ENCODE results near the gene GON4L.

Gene GON4L

DNA sequence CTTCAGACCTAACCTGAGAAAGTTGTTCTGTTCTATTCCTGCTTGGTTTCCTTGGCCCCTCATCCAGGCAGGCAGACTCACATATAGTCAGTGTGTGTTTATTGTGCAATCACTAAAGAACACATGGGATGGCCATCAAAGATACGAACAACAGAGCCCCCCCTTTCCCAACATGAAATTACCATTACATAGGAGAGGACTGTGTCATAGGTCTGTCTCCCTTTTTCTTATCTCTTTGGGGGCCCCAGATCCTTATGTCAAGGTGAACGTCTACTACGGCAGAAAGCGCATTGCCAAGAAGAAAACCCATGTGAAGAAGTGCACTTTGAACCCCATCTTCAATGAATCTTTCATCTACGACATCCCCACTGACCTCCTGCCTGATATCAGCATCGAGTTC lies 23.9 kb upstream of the GON4L start:
- no peak for DNase-seq (ENCODE audit: low read depth)
- H3K4me3 ChIP-seq (ENCODE audit: low read depth, low read length), result no peak overlapping the region

DNA sequence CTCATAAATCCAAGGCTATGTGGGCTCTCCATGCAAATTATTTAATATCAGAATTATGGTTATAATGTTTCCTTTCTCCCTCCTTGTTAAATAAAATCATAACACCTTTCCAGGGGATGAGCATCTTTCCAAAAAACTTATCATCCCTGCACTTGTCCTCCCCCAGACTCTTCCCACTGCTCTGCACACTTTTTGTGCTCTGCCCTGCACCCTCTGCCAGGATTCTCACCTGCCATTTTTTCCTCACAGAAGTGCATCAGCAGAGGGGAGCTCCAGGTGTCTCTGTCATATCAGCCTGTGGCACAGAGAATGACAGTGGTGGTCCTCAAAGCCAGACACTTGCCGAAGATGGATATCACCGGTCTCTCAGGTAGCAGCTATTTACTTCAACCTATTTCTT lies 23.2 kb upstream of the GON4L start:
- DNase-seq (ENCODE audit: low read depth), result no peak
- no peak overlapping the region for H3K4me3 ChIP-seq (ENCODE audit: low read depth, low read length)

DNA sequence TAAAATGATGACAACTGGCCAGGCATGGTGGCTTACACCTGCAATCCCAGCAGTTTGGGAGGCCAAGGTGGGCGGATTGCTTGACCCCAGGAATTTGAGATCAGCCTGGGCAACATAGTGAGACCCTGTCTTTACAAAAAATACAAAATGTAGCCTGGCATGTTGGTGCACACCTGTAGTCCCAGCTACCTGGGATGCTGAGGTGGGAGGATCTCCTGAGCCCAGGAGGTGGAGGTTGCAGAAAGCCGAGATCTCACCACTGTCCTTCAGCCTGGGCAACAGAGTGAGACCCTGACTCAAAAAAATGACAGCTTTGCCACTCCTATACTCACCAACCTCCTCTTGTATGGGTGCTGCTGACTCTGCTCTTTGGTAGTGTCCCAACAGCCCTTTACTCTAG lies 20.9 kb upstream of the GON4L start:
- DNase-seq (ENCODE audit: low read depth), result no peak
- H3K4me3 ChIP-seq (ENCODE audit: low read depth, low read length), result no peak overlapping the region

DNA sequence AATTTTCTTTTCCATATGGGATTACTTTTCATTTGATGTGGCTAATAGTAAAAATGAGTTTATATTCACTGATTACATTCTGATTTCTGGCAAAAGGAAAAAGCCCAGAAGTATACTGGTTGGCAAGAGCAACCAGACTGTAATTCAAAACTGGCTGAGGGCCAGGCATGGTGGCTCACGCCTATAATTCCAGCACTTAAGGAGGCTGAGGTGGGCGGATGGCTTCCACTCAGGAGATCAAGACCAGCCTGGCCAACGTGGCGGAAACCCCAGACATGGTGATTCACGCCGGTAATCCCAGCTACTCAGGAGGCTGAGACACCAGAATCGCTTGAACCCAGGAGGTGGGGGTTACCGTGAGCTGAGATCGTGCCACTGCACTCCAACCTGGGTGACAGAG lies 16.8 kb upstream of the GON4L start:
- no peak overlapping the region for H3K4me3 ChIP-seq (ENCODE audit: low read depth, low read length)
- DNase-seq (ENCODE audit: low read depth), result no peak

DNA sequence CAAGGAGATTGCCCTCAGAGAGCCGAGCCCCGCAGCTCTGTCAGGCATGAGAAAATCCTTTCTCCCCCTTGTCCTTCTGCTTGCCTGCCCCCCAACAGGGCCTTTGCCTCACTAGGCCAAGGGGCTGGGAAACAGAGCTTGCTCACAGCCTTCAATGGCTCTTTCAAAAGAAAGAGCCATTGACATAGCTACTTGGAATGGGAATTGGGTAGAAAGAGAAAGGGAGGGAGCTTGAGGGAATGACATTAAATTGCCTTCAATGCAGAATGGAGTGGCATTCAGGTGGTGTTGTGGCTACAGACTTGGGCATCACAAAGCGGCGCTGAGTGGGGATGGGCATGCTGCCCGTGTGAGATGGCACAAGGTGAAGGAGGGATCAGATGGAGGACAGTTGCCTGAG lies 15.5 kb upstream of the GON4L start:
- DNase-seq (ENCODE audit: low read depth), result no peak
- no peak overlapping the region for H3K4me3 ChIP-seq (ENCODE audit: low read depth, low read length)

DNA sequence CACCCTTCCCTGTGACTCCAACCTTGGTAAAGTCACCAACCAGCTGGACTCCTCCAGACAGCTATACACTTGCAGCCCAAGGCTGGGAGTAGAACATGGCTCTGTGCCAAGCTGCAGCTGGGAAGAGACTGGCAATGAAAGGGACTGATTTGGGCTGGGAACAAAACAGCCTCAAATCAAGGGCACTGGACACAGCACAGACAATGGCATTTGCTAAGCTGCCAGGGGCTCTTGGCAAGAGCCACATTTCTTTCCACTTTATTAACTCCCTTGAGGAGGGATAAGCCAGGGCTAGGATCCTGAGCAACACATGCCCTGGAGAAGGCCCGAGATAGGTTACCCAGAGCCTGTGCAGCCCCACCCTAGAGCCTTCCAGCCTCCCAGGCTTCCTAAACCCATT lies 14.4 kb upstream of the GON4L start:
- DNase-seq (ENCODE audit: low read depth), result no peak
- no peak overlapping the region for H3K4me3 ChIP-seq (ENCODE audit: low read depth, low read length)

DNA sequence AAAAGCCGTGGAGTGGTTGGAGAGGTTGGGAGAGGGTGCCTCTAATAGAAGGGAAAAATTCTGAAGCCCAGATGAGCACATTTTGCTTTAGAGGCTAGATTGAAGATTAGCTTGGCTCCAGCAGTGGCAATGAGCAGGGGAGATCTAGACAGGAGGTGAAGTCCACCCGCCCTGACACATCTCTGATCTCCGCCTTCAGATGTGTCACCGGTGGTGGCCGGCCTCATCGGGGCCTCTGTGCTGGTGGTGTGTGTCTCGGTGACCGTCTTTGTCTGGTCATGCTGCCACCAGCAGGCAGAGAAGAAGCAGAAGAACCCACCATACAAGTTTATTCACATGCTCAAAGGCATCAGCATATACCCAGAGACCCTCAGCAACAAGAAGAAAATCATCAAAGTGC lies 10.8 kb upstream of the GON4L start:
- no peak overlapping the region for H3K4me3 ChIP-seq (ENCODE audit: low read depth, low read length)
- no peak for DNase-seq (ENCODE audit: low read depth)

DNA sequence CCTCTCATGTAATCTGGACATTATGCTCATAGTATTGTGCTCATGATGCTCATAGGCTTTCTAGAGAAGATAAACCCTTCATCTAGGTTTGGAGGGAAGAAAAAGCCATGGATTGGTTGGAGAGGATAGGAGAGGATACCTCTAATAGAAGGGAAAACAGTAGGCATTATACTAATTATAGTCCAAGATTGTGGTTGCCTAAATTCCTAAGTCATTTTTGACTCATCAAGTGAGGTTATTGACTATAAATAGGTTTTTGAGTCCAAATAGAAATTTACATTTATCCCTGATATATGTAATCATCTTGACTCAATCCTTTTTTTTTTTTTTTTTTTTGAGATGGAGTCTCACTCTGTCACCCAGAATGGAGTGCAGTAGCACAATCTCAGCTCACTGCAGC lies 7.4 kb upstream of the GON4L start:
- DNase-seq (ENCODE audit: low read depth), result no peak

DNA sequence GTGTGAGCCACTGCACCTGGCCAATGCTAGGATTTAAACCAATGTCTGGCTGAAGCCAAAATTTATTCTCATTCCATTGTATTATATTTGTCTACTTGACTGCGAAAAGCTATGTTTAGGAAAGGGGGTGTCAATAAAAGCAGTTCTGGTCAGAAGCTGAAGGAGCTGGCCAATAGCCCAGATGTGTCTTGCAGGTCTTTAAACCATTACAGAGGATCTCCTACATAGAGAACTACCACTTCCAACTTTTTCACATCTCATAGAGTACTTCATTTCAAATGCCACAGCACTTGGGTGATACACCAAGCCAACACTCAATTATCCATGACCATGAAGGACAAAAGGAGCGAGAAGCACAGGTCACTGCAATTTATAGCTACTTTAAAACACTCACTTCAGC lies 4.9 kb upstream of the GON4L start:
- DNase-seq (ENCODE audit: low read depth), result no peak
- no peak overlapping the region for H3K4me3 ChIP-seq (ENCODE audit: low read depth, low read length)

More for the DNA sequence above, 7.4 kb upstream of the GON4L start:
- no peak overlapping the region for H3K4me3 ChIP-seq (ENCODE audit: low read depth, low read length)

DNA sequence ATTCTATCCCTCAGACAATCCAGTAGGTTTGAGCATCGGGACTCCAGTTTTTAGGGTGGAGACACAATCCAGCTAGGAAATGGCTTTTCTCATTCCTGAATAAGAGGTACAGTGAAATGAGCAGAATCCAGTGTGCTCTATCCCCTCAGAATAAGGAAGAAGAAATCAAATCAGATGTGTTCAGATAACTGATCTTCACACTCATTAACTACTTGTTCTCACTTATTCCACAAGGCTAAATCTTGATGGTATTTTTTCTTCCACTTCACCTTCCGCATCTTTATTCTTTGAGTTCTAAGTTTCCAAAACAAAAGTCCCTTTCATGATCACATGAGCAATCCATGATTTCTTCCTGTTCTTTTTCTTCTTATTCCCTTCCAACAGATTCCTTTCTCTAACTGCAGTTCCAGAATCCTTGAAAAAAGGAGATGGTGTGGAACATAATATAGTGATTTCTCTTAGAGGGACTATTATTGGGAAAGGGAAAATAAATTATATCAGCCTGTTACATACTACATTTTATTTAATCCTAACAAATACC lies 4.0 kb upstream of the GON4L start:
- H3K4me3 ChIP-seq (ENCODE audit: low read depth, low read length), result peak overlapping the region; percentile 54
- DNase-seq (ENCODE audit: low read depth), result no peak

DNA sequence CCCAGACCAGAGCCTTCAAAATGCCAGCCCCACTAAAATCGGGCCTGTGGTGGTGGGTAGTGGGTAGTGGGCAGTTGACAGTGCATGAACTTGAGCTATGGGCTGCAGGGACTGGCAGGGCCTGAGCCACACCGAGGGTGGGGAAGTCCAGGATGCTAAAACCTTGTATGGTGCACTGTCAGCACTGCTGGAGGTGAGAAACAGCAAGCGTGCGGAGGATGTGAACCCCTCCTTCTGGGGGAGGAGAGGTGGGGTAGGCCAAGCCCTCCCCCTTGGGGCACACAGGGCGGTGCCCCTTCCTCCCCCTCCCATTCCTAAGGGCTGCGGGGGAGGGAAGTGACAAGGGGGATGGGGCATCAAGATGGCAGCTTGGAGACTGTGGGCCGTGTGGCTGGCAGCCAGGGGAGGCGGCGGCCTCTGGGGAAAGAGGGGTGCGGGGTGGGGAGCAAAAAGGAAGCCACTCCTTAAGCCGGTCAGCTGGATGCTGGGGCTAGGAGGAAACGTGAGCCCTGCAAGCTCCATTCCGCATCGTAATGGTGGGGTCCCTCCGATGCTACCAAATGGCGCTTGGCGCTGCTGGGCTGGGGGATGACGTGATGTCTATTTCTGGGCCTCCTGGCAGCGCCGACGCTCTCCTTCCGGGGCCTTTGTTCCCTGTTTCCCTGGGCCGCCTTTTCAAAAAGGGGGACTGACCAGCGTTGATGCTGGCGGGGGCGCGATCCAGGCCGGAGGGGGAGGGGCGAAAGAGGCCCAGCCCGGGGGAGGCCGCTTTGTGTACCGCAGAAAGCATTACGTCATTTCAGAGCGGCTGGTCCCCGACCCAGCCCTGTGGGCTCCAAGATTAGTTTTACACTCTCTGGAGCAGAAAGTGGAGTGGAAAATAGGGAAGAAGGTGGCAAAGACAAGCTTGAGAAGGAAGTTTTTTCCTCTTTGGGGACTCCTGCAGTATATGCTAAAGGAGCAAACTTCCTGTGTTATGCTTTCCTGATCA lies 3.2 kb upstream of the GON4L start:
- H3K4me3 ChIP-seq (ENCODE audit: low read depth, low read length), result peak overlapping the region; percentile 54
- DNase-seq (ENCODE audit: low read depth), result peak; percentile 67

DNA sequence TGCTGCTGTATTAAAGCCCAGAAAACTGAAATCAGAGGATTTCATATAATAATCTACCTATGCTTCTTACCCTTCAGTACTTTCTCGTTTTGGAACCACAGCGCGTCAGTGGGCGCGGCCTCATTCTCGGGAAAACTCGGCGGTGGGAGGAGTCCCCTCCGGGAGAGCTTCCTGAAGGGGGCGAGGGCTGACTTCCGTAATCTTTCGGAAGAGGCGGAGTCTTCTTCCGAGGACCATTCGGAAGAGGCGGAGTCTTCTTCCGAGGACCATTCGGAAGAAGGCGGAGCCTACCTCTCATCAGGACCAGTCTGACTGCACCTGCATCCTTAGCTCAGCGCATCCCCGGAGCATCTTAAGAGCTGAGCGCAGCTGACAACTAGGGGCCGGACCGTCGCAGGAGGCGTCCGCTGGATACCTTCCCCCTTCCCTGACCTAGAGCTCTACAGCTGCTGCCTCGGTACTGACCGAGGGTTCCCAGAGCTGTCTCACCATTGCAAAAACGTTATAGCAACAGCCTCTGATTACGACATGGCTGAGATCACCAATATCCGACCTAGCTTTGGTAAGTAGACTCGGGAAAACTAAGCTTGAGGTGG lies 2.3 kb upstream of the GON4L start, which contains the start of gene SYT11:
Gene SYT11, plus strand, starts transcription at position 334 of the 596 bp plus-strand sequence. Its CDS starts 195 bp downstream, at position 529.
- H3K4me3 ChIP-seq (ENCODE audit: low read depth, low read length), result peak within 1 kb of the TSS; percentile 54

DNA sequence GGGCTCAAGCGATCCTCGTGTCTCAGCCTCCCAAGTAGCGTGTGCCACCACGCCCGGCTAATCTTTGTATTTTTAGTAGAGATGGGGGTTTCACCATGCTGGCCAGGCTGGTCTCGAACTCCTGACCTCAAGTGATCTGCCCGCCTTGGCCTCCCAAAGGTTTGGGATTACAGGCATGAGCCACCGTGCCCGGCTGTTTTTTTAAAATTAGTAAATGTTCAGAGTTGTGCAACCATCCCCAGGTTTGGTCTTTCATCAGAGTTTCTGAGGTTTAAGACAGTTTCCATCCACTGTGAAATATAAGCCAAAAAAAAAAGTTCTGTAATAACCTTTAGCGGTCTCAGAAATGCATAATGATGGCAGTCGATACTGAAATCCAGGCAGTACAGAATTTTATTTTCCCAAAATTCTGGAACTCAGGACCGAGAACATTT lies 1.8 kb upstream of the GON4L start:
- peak overlapping the region; percentile 54 for H3K4me3 ChIP-seq (ENCODE audit: low read depth, low read length)
- no peak for DNase-seq (ENCODE audit: low read depth)

More for the DNA sequence above, 2.3 kb upstream of the GON4L start, which contains the start of gene SYT11:
- peak; percentile 74 for DNase-seq (ENCODE audit: low read depth)

DNA sequence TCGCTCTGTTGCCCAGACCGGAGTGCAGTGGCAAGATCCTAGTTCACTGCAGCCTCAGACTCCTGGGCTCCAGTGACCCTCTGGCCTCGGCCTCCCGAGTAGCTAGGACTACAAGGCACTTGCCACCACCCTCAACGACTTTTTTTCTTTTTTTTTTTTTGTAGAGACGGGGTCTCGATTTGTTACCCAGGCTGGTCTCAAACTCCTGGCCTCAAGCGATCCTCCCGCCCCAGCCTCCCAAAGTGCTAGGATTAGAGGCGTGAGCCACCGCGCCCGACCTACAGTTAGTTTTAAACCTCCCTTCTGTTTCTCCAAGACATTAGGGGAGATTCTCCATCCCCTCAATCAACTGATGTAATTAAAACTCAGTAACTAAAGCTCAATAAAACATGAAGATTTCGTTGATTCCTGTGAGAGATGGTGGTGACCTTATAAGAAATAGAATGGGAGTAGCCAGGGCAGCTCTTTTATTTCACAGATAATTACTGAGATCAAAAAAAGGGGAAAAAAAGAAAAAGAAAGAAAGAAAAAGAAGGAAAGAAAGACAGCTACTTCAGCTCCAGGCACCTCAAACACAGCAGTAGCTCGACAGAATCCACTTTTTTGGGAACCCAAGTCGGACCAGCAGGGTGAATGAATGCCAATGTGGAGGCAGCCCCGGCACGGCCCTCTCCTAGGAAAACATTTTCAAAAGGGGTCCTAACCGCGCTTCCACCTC lies 598 bp downstream of the GON4L start:
- no peak for DNase-seq (ENCODE audit: low read depth)
- H3K4me3 ChIP-seq (ENCODE audit: low read depth, low read length), result peak overlapping the region; percentile 92

DNA sequence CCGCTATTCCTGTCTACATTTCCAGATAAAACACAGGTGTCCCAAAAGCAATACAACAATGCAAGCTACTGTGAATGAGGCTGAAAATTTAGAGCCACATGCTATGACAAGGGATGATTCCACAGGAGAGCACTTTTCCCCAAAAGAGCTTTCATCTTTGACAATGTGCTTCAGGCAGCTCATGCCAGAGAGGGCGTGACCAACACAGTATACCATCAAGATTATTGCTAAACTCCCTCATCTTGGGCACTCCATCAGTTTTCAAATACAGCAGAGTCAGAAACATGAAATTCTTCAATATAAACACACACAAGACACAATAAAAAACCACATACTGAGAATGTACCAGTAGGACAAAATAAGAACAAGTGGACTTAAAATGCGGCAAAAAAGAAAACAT lies 6.7 kb downstream of the GON4L start:
- no peak overlapping the region for H3K4me3 ChIP-seq (ENCODE audit: low read depth, low read length)
- no peak for DNase-seq (ENCODE audit: low read depth)

DNA sequence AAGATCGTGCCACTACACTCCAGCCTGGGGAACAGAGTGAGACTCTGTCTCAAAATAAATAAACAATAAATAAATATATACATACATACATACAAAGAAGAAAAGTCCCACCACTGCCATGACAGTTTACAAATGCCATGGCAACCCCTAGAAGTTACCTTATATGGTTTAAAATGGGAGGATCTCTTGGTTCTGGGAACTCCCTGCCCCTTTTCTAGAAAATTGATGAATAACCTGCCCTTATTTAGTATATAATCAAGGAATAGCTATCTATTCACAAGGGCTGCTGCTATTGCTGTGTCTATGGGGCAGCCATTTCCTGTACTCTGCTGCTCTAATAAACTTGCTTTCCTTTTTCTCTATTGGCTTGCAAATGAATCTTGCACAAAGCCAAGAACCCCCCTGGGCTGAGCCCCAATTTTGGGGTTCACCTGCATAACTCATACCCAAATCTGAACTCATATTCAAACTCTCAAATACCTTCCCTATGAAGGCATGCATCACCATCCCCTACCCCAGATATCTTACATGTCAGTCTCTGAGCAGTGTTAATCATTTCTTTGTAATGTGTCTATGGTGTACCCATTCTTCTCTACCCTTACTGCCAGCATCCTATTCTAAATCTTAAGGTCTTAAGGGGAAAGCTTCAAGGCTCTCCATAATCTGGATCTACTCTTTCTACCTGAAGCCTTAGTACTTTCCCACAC lies 9.0 kb downstream of the GON4L start:
- no peak for DNase-seq (ENCODE audit: low read depth)
- H3K4me3 ChIP-seq (ENCODE audit: low read depth, low read length), result no peak overlapping the region

DNA sequence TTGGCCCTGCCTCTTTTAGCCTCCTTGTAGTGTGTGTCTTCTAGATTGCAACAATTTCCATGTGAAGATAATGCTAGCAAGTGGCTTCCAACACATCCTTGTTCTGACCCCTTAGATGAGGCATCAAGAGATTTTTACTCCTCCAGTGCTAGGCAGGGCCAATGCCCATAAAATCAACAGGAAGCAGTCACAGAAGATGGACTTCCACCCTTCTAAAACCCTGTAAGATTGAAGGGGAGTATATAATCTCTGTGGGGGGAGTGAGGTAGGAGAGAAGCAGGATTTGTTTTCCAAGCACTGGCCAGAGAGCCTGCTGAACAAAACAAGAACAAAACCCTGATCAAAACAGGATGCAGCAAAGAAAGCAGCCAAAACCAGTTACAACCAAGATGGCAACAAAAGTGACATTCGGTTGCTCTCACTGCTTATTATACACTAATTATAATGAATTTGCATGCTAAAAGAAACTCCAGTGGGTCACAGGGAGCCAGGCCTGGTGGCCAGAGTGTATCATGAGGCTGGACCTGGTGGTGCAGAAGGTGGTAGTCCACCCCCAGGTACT lies 12.1 kb downstream of the GON4L start:
- DNase-seq (ENCODE audit: low read depth), result no peak
- H3K4me3 ChIP-seq (ENCODE audit: low read depth, low read length), result no peak overlapping the region

DNA sequence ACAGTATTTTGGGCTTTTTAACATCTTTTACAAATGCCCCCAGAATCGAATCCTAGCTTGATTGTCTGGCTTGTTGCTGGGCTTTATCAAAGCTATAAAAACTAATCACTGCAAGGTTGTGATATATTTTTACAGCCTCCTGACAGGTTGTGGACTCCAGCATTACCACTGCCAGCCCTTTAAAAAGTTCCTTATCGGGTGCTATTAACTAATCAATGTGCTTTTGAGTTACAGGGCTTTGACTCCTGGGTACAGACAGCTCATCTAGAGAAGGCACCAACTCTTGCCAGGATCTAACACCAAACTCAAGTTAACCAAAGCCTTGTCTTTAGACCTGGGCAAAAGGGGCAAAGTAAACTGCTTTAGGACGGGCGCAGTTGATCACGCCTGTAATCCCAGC lies 16.6 kb downstream of the GON4L start:
- no peak for DNase-seq (ENCODE audit: low read depth)
- no peak overlapping the region for H3K4me3 ChIP-seq (ENCODE audit: low read depth, low read length)

DNA sequence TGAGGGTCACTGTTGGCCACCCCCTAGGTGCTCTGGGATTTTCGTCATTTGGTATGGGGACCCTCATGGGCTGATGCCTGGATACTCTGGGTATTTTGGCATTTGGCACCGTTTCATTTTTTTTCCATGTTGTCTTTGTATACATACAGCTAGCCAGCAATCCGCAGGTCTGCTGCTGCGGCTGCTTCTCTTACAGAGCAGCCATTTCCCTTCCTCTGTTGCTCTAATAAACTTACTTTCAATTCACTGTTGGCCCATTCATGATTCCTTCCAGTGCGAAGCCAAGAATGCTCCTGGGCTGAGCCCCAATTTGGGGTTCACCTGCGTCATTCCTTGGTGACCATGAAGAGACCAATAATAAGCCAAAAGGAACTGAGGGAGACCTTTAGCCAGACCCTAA lies 21.5 kb downstream of the GON4L start:
- H3K4me3 ChIP-seq (ENCODE audit: low read depth, low read length), result no peak overlapping the region
- no peak for DNase-seq (ENCODE audit: low read depth)
